GM12874 (cell line): ENCODE data around the gene PGLYRP1.

Experiments used
- CTCF ChIP-seq: IDR thresholded peaks from 2 replicates; pipeline ENCODE4 v1.5.1; 2011; ENCODE audit warnings: low read depth, mild to moderate bottlenecking, control low read depth, low read length, moderate library complexity; ENCODE audit not compliant: insufficient read depth

The PGLYRP1 gene

GRCh38 chr19:46019270-46019669, 3.6 kb downstream of the PGLYRP1 start:
- no peak for TF ChIP-seq CTCF

DNA sequence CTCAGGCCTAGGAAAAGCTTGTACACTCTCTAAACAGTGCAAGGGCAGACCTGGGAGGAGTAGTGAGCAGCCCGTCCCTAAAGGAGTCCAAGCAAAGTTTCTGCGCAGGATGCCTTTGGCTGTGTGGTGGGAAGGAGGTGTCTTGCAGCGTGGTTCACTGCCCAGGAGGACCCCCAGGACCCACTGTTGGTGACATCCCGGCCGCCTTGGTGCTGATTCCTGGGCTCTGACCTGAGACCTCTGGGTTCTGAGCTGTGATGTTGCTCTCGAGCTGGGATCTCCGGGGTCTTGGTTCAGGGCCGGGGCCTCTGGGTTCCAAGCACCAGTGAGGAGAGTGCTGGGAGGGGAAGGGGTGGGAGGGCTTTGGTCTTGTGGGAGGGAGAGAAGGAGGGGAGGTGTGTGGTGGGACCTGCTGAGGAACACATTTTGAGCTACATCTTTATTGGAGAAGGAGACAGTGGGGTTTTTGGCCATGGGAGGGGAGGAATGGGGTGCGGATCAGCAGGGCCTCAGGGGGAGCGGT, 4.1 kb downstream of the PGLYRP1 start:
- no peak for TF ChIP-seq CTCF

DNA sequence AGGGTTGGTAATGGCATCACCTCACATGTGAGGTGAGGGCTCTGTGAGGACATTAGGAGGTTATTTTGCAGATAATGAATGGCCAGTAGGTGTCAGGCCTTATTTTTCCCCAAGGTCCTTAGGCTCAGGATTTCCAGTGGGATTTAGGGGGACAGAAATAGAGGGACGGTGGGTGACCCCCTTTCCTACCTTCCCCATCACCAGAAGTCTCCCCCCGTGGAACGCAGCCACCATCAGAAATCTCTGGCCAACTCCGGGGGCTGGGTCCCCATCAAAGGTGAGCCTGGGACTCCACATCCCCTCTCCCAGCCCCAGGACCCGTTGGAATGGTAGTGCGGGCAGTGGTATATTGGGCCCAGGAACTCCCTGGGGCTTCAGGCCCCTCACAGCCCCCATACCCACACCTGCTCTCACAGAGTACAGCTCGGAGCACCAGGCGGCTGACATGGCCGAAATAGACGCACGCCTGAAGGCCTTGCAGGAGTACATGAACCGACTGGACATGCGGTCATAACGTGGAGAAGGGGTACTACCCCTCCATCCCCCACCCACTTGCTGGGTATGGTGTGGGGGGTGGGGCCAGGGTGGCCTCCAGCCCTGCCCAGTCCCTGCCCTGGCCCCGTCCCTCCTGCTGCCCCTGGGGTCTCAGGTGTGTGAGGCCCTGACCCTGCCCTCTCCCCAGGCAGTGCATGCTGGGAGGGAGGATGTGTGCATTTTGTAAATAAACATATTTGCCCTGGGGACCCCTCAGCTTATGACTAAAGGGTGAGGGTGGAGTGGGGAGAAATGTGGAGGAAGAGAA, 4.8 kb downstream of the PGLYRP1 start:
- TF ChIP-seq CTCF: no peak

DNA sequence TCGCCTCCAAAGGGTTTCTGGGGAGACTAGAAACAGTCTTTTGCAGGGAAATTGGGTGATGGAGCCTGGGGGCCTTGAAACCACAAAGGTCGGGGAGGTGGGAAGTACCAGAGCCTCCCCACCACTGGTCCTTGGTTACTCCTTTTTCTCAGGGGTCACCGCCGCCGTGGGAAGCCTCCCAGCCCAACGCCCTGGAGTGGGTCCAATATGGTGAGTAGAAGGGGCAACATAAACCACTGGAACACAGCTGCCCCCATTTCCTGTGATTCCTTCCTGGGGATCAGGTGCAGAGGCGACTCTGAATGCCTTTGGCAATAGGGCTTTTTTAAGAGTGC, 5.8 kb downstream of the PGLYRP1 start:
- no peak for TF ChIP-seq CTCF

DNA sequence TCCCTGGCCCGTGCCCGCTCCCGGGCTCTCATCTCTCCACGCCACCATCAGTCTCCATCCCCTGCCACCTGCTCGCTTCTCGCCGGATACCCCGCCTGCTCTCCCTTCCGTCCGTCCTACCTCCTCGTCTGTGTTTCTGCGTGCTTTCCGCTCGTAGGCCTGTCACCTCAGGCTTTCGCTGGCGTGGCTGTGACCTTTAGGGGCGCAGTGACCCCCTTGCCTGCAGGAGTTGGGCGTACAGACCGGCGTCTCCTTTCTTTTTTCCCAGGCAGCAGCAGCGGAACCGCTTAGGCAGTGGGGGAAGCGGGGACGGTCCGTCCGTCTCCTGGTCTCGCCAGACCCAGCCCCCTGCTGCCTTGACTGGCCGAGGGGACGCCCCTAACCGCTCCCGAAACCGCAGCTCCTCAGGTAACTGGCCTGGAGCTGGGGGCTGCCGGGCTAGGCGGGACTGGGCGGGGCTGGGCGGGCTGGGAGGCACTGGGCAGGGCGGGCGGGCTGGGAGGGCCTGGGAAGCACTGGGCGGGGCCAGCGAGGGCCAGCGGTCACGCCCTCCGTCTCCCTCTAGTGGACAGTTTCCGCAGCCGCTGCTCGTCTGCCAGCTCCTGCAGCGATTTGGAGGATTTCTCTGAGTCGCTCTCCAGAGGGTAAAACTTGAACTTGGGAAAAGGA, 6.3 kb downstream of the PGLYRP1 start:
- peak; percentile 87 for TF ChIP-seq CTCF

DNA sequence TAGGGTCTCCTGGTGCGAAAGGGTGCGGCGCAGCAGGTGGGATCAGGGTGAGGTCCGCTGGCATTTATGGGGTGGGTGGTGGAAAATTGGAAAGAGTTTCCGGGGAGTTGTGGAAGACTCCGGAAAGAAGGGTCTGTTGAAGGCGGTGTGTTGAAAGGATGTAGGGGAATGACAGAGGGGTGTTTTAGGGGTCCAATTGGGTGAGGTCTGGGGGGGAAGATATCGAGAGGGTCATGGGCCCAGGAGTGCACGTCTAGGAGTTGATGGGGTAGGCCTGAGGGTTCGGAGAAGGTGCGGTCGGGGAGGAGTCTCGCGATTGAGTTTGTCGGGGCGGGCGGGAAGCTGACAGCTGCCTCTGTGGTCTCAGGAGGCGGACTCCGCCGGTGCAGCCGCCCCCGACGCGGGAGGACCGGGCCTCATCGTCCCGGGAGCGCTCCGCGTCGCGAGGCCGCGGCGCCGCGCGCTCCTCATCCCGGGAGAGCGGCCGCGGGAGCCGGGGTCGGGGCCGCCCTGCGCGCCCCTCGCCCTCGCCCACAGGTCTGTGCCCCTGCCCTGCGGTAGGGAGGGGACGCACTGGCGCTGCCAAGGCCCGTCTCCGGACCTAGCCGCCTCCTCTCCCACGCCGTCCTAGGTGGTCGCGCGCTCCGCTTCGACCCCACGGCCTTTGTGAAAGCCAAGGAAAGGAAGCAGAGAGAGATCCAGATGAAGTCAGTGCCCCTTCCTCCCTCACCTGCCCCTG, 7.0 kb downstream of the PGLYRP1 start:
- TF ChIP-seq CTCF: no peak
